Loucy (cell line): ENCODE data around the gene GPHN.

Experiments used
- EZH2phosphoT487 ChIP-seq: fragments of 200-600 bp; IDR thresholded peaks from 2 replicates; pipeline ENCODE4 v1.6.1; 2018; ENCODE audit warnings: antibody characterized with exemption, mild to moderate bottlenecking, moderate library complexity, borderline replicate concordance
- TF ChIP-seq, protein P1 (sequence below): fragments of 200-600 bp; sonication (generic); conservative IDR thresholded peaks from 2 replicates; pipeline ENCODE4 v1.5.1; 2014; ENCODE audit warnings: mild to moderate bottlenecking, antibody characterized with exemption, low read length

DNA sequence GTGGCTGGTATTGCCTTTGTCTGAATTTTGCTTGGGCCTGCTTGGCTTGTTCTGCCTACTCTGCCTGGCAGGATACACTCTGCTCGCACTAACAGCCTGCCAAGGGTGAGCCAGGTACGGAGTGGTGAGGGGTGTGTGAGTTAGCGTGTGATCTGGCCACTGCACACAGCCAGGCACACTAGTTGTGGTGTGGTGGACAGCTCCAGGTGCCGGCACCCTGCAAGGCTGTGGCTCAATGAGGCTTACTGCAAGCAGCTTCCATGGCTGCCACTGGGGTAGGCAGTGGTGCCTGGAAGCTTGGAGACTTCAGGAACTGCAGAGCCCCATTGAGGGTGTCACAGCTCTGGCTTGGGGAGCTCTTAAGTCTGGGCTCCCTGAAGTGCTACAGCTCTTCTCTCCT is 87.4 kb downstream of the GPHN start:
- TF ChIP-seq, protein P1, sequence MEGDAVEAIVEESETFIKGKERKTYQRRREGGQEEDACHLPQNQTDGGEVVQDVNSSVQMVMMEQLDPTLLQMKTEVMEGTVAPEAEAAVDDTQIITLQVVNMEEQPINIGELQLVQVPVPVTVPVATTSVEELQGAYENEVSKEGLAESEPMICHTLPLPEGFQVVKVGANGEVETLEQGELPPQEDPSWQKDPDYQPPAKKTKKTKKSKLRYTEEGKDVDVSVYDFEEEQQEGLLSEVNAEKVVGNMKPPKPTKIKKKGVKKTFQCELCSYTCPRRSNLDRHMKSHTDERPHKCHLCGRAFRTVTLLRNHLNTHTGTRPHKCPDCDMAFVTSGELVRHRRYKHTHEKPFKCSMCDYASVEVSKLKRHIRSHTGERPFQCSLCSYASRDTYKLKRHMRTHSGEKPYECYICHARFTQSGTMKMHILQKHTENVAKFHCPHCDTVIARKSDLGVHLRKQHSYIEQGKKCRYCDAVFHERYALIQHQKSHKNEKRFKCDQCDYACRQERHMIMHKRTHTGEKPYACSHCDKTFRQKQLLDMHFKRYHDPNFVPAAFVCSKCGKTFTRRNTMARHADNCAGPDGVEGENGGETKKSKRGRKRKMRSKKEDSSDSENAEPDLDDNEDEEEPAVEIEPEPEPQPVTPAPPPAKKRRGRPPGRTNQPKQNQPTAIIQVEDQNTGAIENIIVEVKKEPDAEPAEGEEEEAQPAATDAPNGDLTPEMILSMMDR = no peak
- TF ChIP-seq EZH2phosphoT487 = no peak
